Smooth muscle cell (in vitro differentiated cells): ENCODE results near the gene FBXL20. TPM values are rescaled to one million over a fixed set of nuclear protein-coding genes. Genes with fewer than 3 reads are reported as not detected.
"Not testable (repeated sequence)": the region's sequence is repeated elsewhere in the genome, so short reads cannot be mapped to it uniquely, and the experiment has no call there.

Source experiments
- DNase-seq: peaks from one replicate; lab custom pipeline; 2025; ENCODE audit not compliant: unreplicated experiment; lab: John Stamatoyannopoulos, UW
- H2AFZ ChIP-seq: fragments of 200-600 bp; sonication (generic); 2 replicates; pipeline ENCODE4 v1.6.0; 2016; ENCODE audit warnings: antibody characterized with exemption, low read depth, mild to moderate bottlenecking
- H3F3A ChIP-seq: fragments of 200-600 bp; sonication (generic); 2 replicates; pipeline ENCODE4 v1.6.0; 2017; ENCODE audit warnings: antibody characterized with exemption, low read depth
- H3K27ac ChIP-seq: fragments of 200-600 bp; sonication (generic); 2 replicates; pipeline ENCODE4 v1.5.1; 2016; ENCODE audit warnings: low read depth, mild to moderate bottlenecking
- H3K27me3 ChIP-seq: fragments of 200-600 bp; sonication (generic); 2 replicates; pipeline ENCODE4 v1.6.1; 2016; ENCODE audit warnings: low read depth, mild to moderate bottlenecking
- H3K36me3 ChIP-seq: fragments of 200-600 bp; sonication (generic); 2 replicates; pipeline ENCODE4 v1.5.1; 2016; ENCODE audit warnings: low read depth
- H3K4me1 ChIP-seq: fragments of 200-600 bp; sonication (generic); 2 replicates; pipeline ENCODE4 v1.5.1; 2016; ENCODE audit warnings: low read depth
- H3K4me2 ChIP-seq: fragments of 200-600 bp; sonication (generic); 2 replicates; pipeline ENCODE4 v1.6.0; 2016; ENCODE audit warnings: mild to moderate bottlenecking
- H3K4me3 ChIP-seq: fragments of 200-600 bp; sonication (generic); 2 replicates; pipeline ENCODE4 v1.5.1; 2016; ENCODE audit warnings: mild to moderate bottlenecking
- H3K79me2 ChIP-seq: fragments of 200-600 bp; sonication (generic); 2 replicates; pipeline ENCODE4 v1.6.0; 2016; ENCODE audit warnings: low read depth, mild to moderate bottlenecking
- H3K9ac ChIP-seq: fragments of 200-600 bp; sonication (generic); 2 replicates; pipeline ENCODE4 v1.6.0; 2016; ENCODE audit warnings: low read depth
- H3K9me3 ChIP-seq: fragments of 200-600 bp; sonication (generic); replicated peaks from 2 replicates; pipeline ENCODE4 v1.5.1; 2016; ENCODE audit warnings: low read depth
- H4K20me1 ChIP-seq: fragments of 200-600 bp; sonication (generic); 2 replicates; pipeline ENCODE4 v1.6.0; 2016; ENCODE audit warnings: low read depth
- CTCF ChIP-seq: fragments of 200-600 bp; sonication (generic); IDR thresholded peaks from 2 replicates; pipeline ENCODE4 v1.5.1; 2017; ENCODE audit warnings: borderline replicate concordance, mild to moderate bottlenecking, antibody characterized with exemption; ENCODE audit not compliant: insufficient read depth, poor library complexity, severe bottlenecking
- WGBS: methylation state at CpG from one replicate; pipeline ENCODE4 v1.1.7; 2016; ENCODE audit warnings: low lambda C conversion rate; 5-methylcytosine and 5-hydroxymethylcytosine counted together
- polyA plus RNA-seq: library from polyadenylated mRNA; unstranded; fragments of >200 nt; fragmentation: Nextera tagmentation; extraction: Ambion mirVana; gene quantifications from 2 replicates; pipeline ENCODE4 v1.2.1, GENCODE V29; 2016
- total RNA-seq: library from RNA; depleted of rRNA; stranded (reverse); fragments of >200 nt; gene quantifications from 2 replicates; pipeline ENCODE4 v1.2.3, GENCODE V29; 2014

Gene FBXL20
- total and polyA plus RNA-seq, 2 experiments from 2014 or later, result 8.0 to 19.9 TPM

GRCh38 chr17:39376434-39376833 lies 25.0 kb downstream of the FBXL20 start:
- peaks cover 99% of the 10 kb centered on the region for H4K20me1 ChIP-seq
- DNase-seq, result no peak
- TF ChIP-seq CTCF, result no peak
- H3K27ac ChIP-seq, result no peak overlapping the region
- H3K4me1 ChIP-seq, result no peaks in the 10 kb centered on the region
- no peaks in the 10 kb centered on the region for H3F3A ChIP-seq
- no peak overlapping the region for H3K4me2 ChIP-seq
- H3K9me3 ChIP-seq, result no peaks in the 10 kb centered on the region
- H3K4me3 ChIP-seq, result no peak overlapping the region
- no peaks in the 10 kb centered on the region for H3K36me3 ChIP-seq
- no peak overlapping the region for H3K9ac ChIP-seq
- no peak overlapping the region for H2AFZ ChIP-seq
- peaks cover 14% of the 10 kb centered on the region for H3K79me2 ChIP-seq
- 24% methylated on average over 2 of the region's 2 CpGs for WGBS
- no peaks in the 10 kb centered on the region for H3K27me3 ChIP-seq

- not testable (repeated sequence) for H3F3A ChIP-seq, H3K36me3 ChIP-seq, H3K27ac ChIP-seq, H3K9ac ChIP-seq, DNase-seq, H3K4me3 ChIP-seq, H3K4me1 ChIP-seq, H2AFZ ChIP-seq, H3K4me2 ChIP-seq, H3K27me3 ChIP-seq, H3K9me3 ChIP-seq
- WGBS, result 98% methylated on average over 4 of the region's 4 CpGs
- Histone ChIP-seq H3K79me2 (peaks cover 15% of the 10 kb centered on the region), H4K20me1 (peaks cover 89% of the 10 kb centered on the region)
Observed at GRCh38 chr17:39367805-39368204, 33.6 kb downstream of the FBXL20 start.

GRCh38 chr17:39365872-39366271 lies 35.6 kb downstream of the FBXL20 start:
- peaks cover 83% of the 10 kb centered on the region for H4K20me1 ChIP-seq
- no peaks in the 10 kb centered on the region for H3K36me3 ChIP-seq
- no peaks in the 10 kb centered on the region for H3K9me3 ChIP-seq
- no peaks in the 10 kb centered on the region for H3K4me1 ChIP-seq
- no peak overlapping the region for H3K9ac ChIP-seq
- H3K79me2 ChIP-seq, result peaks cover 22% of the 10 kb centered on the region
- H3K27me3 ChIP-seq, result no peaks in the 10 kb centered on the region
- no peak overlapping the region for H3K4me3 ChIP-seq
- H3F3A ChIP-seq, result no peaks in the 10 kb centered on the region
- peak overlapping the region; percentile 4 for H3K27ac ChIP-seq
- TF ChIP-seq CTCF, result no peak
- no peak overlapping the region for H2AFZ ChIP-seq
- DNase-seq, result no peak
- WGBS, result 94% methylated on average over 5 of the region's 5 CpGs
- H3K4me2 ChIP-seq, result no peak overlapping the region

GRCh38 chr17:39365242-39365641 lies 36.2 kb downstream of the FBXL20 start:
- Histone ChIP-seq H3F3A (no peaks in the 10 kb centered on the region), H3K79me2 (peaks cover 24% of the 10 kb centered on the region), H3K27me3 (no peaks in the 10 kb centered on the region), H3K4me1 (no peaks in the 10 kb centered on the region), H3K4me3 (no peak overlapping the region), H3K9ac (no peak overlapping the region), H3K36me3 (no peaks in the 10 kb centered on the region), H3K9me3 (no peaks in the 10 kb centered on the region), H4K20me1 (peaks cover 87% of the 10 kb centered on the region), H3K27ac (peak overlapping the region; percentile 4), H2AFZ (no peak overlapping the region), H3K4me2 (peak overlapping the region; percentile 9)
- TF ChIP-seq CTCF, result no peak
- no peak for DNase-seq
- WGBS, result 66% methylated on average over 4 of the region's 4 CpGs
